Fibroblast of lung (primary cell): ENCODE data around the gene TMEM40. TPM values are rescaled to one million over a fixed set of nuclear protein-coding genes. Genes with fewer than 3 reads are reported as not detected.

ENCODE experiments used
- DNase-seq, 2 donors: peaks; one replicate each; pipeline versions ENCODE4 v3.0.0 to v3.0.0-alpha.2; 2010; ENCODE audit warnings: low read depth in 2 of 2
- H2AFZ ChIP-seq: 2 replicates; pipeline ENCODE4 v1.5.1; 2012; ENCODE audit warnings: low read length, control low read depth, inconsistent platforms
- H3K27ac ChIP-seq: 2 replicates; pipeline ENCODE4 v1.5.1; 2011; ENCODE audit warnings: low read length, control low read depth; ENCODE audit not compliant: insufficient read depth
- H3K27me3 ChIP-seq: 2 replicates; pipeline ENCODE4 v1.5.1; 2011; ENCODE audit warnings: mild to moderate bottlenecking, low read length; ENCODE audit not compliant: control insufficient read depth, insufficient read depth
- H3K36me3 ChIP-seq: 2 replicates; pipeline ENCODE4 v1.5.1; 2011; ENCODE audit warnings: low read length; ENCODE audit not compliant: control insufficient read depth, insufficient read depth
- H3K4me1 ChIP-seq: 2 replicates; pipeline ENCODE4 v1.5.1; 2011; ENCODE audit warnings: low read length; ENCODE audit not compliant: control insufficient read depth, insufficient read depth; ENCODE audit errors: extremely low read depth
- H3K4me2 ChIP-seq: 2 replicates; pipeline ENCODE4 v1.5.1; 2011; ENCODE audit warnings: low read length, control low read depth; ENCODE audit not compliant: insufficient read depth; ENCODE audit errors: extremely low read depth
- H3K4me3 ChIP-seq, 4 experiments: fragments of 200-600 bp in 1 of 4; sonication (generic) in 1 of 4; replicated peaks in 1 of 4; 2 replicates each; pipeline ENCODE4 v1.5.1; 2011 to 2016; ENCODE audit warnings: low read length in 4 of 4, low read depth in 3 of 4, mild to moderate bottlenecking in 3 of 4, control low read depth in 2 of 4, inconsistent platforms in 1 of 4, mixed read lengths in 1 of 4; ENCODE audit not compliant: insufficient read depth in 1 of 4; ENCODE audit errors: control extremely low read depth in 1 of 4
- H3K79me2 ChIP-seq: 2 replicates; pipeline ENCODE4 v1.5.1; 2012; ENCODE audit warnings: mild to moderate bottlenecking, low read length, inconsistent platforms; ENCODE audit not compliant: control insufficient read depth, insufficient read depth
- H3K9ac ChIP-seq: 2 replicates; pipeline ENCODE4 v1.5.1; 2011; ENCODE audit warnings: mild to moderate bottlenecking, low read length, control low read depth; ENCODE audit not compliant: insufficient read depth
- H3K9me3 ChIP-seq: 2 replicates; pipeline ENCODE4 v1.5.1; 2012; ENCODE audit warnings: low read depth, low read length; ENCODE audit not compliant: control insufficient read depth, insufficient read depth
- H4K20me1 ChIP-seq: 2 replicates; pipeline ENCODE4 v1.5.1; 2011; ENCODE audit warnings: low read length; ENCODE audit not compliant: control insufficient read depth, insufficient read depth; ENCODE audit errors: extremely low read depth
- CTCF ChIP-seq, 2 donors: IDR thresholded peaks in 1 of 2; conservative IDR thresholded peaks in 1 of 2; 1 replicate in 1 of 2; 2 replicates in 1 of 2; pipeline ENCODE4 v1.5.1; 2011 to 2012; ENCODE audit warnings: low read length in 2 of 2, control low read depth in 1 of 2, inconsistent platforms in 1 of 2, low read depth in 1 of 2, mild to moderate bottlenecking in 1 of 2
- EZH2 ChIP-seq: IDR thresholded peaks from 2 replicates; pipeline ENCODE4 v1.5.1; 2012; ENCODE audit warnings: low read length, control low read depth, mild to moderate bottlenecking; ENCODE audit errors: missing control alignments
- polyA plus RNA-seq, 2 donors: library from polyadenylated mRNA; depleted of rRNA in 1 of 2; stranded (reverse) in 1 of 2; unstranded in 1 of 2; fragments of >200 nt; gene quantifications; 2 replicates each; pipeline ENCODE4 v1.2.1, GENCODE V29; 2011 to 2012; ENCODE audit warnings: missing spikeins in 1 of 2
- total RNA-seq: library from RNA; depleted of rRNA; stranded (reverse); fragments of >200 nt; gene quantifications from 2 replicates; pipeline ENCODE4 v1.2.1, GENCODE V29; 2014

The TMEM40 gene
- total and polyA plus RNA-seq, 2 donors (not counting 1 experiment from before 2014, with no cell fraction given): under 0.01 to 0.33 TPM

GRCh38 chr3:12759693-12760565, 870 bp upstream of the TMEM40 start:
- Histone ChIP-seq H3K9ac (no peak overlapping the region), H3K4me1 (peaks cover 12% of the 10 kb centered on the region), H3K27ac (no peak overlapping the region), H3K79me2 (no peaks in the 10 kb centered on the region), H3K36me3 (no peaks in the 10 kb centered on the region), H2AFZ (no peak overlapping the region), H3K27me3 (no peaks in the 10 kb centered on the region), H3K9me3 (no peaks in the 10 kb centered on the region), H4K20me1 (no peaks in the 10 kb centered on the region), H3K4me3 (no peak overlapping the region), H3K4me2 (no peak overlapping the region)
- no peak for DNase-seq
- no peak for TF ChIP-seq EZH2
- no peak for TF ChIP-seq CTCF (conservative IDR thresholded peaks at IDR 0.05 in 1 of 2, IDR thresholded peaks at IDR 0.05 in 1 of 2; ENCODE audit: low read depth in 1 of 2, low read length in 2 of 2)

- H3K9me3 ChIP-seq: no peaks in the 10 kb centered on the region
- peak overlapping the region; percentile 55 for H3K27ac ChIP-seq
- H3K9ac ChIP-seq: peak overlapping the region; percentile 10
- DNase-seq: peak; percentile 57 to 83
- H3K79me2 ChIP-seq: no peaks in the 10 kb centered on the region
- peak overlapping the region; percentile 86 for H2AFZ ChIP-seq
- H3K4me2 ChIP-seq: peak overlapping the region; percentile 74
- H4K20me1 ChIP-seq: no peaks in the 10 kb centered on the region
- no peaks in the 10 kb centered on the region for H3K36me3 ChIP-seq
- peaks cover 10% of the 10 kb centered on the region for H3K4me1 ChIP-seq
- H3K4me3 ChIP-seq: no peak overlapping the region
- no peaks in the 10 kb centered on the region for H3K27me3 ChIP-seq
- no peak for TF ChIP-seq EZH2
- TF ChIP-seq CTCF (conservative IDR thresholded peaks at IDR 0.05 in 1 of 2, IDR thresholded peaks at IDR 0.05 in 1 of 2; ENCODE audit: low read depth in 1 of 2, low read length in 2 of 2): no peak
These were observed 856 bp downstream of the TMEM40 start for GRCh38 chr3:12758025-12758781.

- TF ChIP-seq CTCF (conservative IDR thresholded peaks at IDR 0.05 in 1 of 2, IDR thresholded peaks at IDR 0.05 in 1 of 2; ENCODE audit: low read depth in 1 of 2, low read length in 2 of 2) (no peak), EZH2 (no peak)
- no peaks in the 10 kb centered on the region for H4K20me1 ChIP-seq
These were observed 2.4 kb downstream of the TMEM40 start for GRCh38 chr3:12756635-12757034.

More at GRCh38 chr3:12756635-12757034, 2.4 kb downstream of the TMEM40 start:
- Histone ChIP-seq H3K27ac (no peak overlapping the region), H3K27me3 (no peaks in the 10 kb centered on the region), H2AFZ (no peak overlapping the region), H3K9me3 (no peaks in the 10 kb centered on the region), H3K4me2 (no peak overlapping the region), H3K4me1 (peaks cover 7% of the 10 kb centered on the region), H3K4me3 (no peak overlapping the region), H3K36me3 (no peaks in the 10 kb centered on the region), H3K79me2 (no peaks in the 10 kb centered on the region), H3K9ac (no peak overlapping the region)
- no peak for DNase-seq
